HepG2 (cell line): Measurements from ENCODE around the gene AIDA. TPM values are rescaled to one million over a fixed set of nuclear protein-coding genes. Genes with fewer than 3 reads are reported as not detected.
A peak's percentile ranks its signal among the peaks of the same experiment; 100 is the strongest.

Source experiments
- ATF6 ChIP-seq: sonication (generic); formaldehyde crosslinking; conservative IDR thresholded peaks from 2 replicates; pipeline ENCODE4 v1.4.0; 2020; ENCODE audit warnings: missing genetic modification reagents
- DPF2 ChIP-seq: sonication (generic); formaldehyde crosslinking; IDR thresholded peaks from 2 replicates; pipeline ENCODE4 v1.4.0; 2020; ENCODE audit warnings: mild to moderate bottlenecking, low read depth, missing genetic modification reagents, borderline replicate concordance
- GMEB2 ChIP-seq: IDR thresholded peaks from 2 replicates; pipeline ENCODE4 v1.6.1; 2016; ENCODE audit warnings: missing biosample characterization, missing genetic modification reagents, low read depth
- KLF16 ChIP-seq, 2 experiments: sonication (generic) in 1 of 2; formaldehyde crosslinking in 1 of 2; IDR thresholded peaks; 2 replicates each; pipeline versions ENCODE4 v1.6.1 to v1.8.0; 2016 to 2023; ENCODE audit warnings: missing genetic modification reagents in 2 of 2, missing compliant biosample characterization in 1 of 2
- MIER2 ChIP-seq: IDR thresholded peaks from 2 replicates; pipeline ENCODE4 v1.6.1; 2016; ENCODE audit warnings: missing biosample characterization, missing genetic modification reagents
- SP2 ChIP-seq: sonication (generic); formaldehyde crosslinking; IDR thresholded peaks from 2 replicates; pipeline ENCODE4 v1.5.1; 2020; ENCODE audit warnings: mild to moderate bottlenecking, missing genetic modification reagents
- SSRP1 ChIP-seq: IDR thresholded peaks from 2 replicates; pipeline ENCODE4 v1.6.1; 2016; ENCODE audit warnings: control low read depth
- ZBTB14 ChIP-seq: sonication (generic); formaldehyde crosslinking; IDR thresholded peaks from 2 replicates; pipeline ENCODE4 v1.4.0; 2020; ENCODE audit warnings: missing genetic modification reagents
- ZNF253 ChIP-seq: sonication (generic); formaldehyde crosslinking; IDR thresholded peaks from 2 replicates; pipeline ENCODE4 v1.8.0; 2022; ENCODE audit warnings: mild to moderate bottlenecking, missing genetic modification reagents, borderline replicate concordance
- ZNF629 ChIP-seq: sonication (generic); formaldehyde crosslinking; conservative IDR thresholded peaks from 2 replicates; pipeline ENCODE4 v1.5.0; 2020; ENCODE audit warnings: missing genetic modification reagents
- ZNF703 ChIP-seq: sonication (generic); formaldehyde crosslinking; IDR thresholded peaks from 2 replicates; pipeline ENCODE4 v1.5.1; 2020; ENCODE audit warnings: missing genetic modification reagents, mild to moderate bottlenecking, moderate library complexity, borderline replicate concordance
- ZSCAN12 ChIP-seq: sonication (generic); formaldehyde crosslinking; IDR thresholded peaks from 2 replicates; pipeline ENCODE4 v1.9.0; 2021; ENCODE audit warnings: mild to moderate bottlenecking, missing genetic modification reagents
- ZSCAN25 ChIP-seq: sonication (generic); formaldehyde crosslinking; IDR thresholded peaks from 2 replicates; pipeline ENCODE4 v1.8.0; 2022; ENCODE audit warnings: mild to moderate bottlenecking, missing genetic modification reagents
- polyA plus RNA-seq, 8 experiments: library from polyadenylated mRNA; depleted of rRNA in 3 of 8; stranded (reverse) in 7 of 8; unstranded in 1 of 8; fragments of >200 nt; fragmentation: Illumina TruSeq in 4 of 8; extraction: Trizol in 4 of 8; gene quantifications; 2 replicates each; pipeline versions ENCODE4 v1.2.1 to v1.2.3, GENCODE V29; 2011 to 2016; ENCODE audit warnings: low read depth in 4 of 8, missing spikeins in 1 of 8, mixed read lengths in 1 of 8; ENCODE audit not compliant: insufficient read depth in 1 of 8
- total RNA-seq, 5 experiments: library from RNA; depleted of rRNA; stranded (reverse); fragments of >200 nt; fragmentation: Illumina TruSeq; extraction: Trizol; gene quantifications; 2 replicates each; pipeline ENCODE4 v1.2.3, GENCODE V29; 2016; ENCODE audit warnings: low read depth in 1 of 5
- TF ChIP-seq, protein P1 (sequence below): sonication (generic); formaldehyde crosslinking; IDR thresholded peaks from 2 replicates; pipeline ENCODE4 v1.4.0; 2020; ENCODE audit warnings: missing genetic modification reagents
- TF ChIP-seq, protein P2 (sequence below): sonication (generic); formaldehyde crosslinking; IDR thresholded peaks from 2 replicates; pipeline ENCODE4 v1.5.1; 2020; ENCODE audit warnings: mild to moderate bottlenecking, missing genetic modification reagents, moderate library complexity

AIDA gene
- total and polyA plus RNA-seq, 2 of the 13 experiments (the other 11 are each of a cell fraction or from before 2014, with no cell fraction given), result 17.5 to 35.4 TPM

DNA sequence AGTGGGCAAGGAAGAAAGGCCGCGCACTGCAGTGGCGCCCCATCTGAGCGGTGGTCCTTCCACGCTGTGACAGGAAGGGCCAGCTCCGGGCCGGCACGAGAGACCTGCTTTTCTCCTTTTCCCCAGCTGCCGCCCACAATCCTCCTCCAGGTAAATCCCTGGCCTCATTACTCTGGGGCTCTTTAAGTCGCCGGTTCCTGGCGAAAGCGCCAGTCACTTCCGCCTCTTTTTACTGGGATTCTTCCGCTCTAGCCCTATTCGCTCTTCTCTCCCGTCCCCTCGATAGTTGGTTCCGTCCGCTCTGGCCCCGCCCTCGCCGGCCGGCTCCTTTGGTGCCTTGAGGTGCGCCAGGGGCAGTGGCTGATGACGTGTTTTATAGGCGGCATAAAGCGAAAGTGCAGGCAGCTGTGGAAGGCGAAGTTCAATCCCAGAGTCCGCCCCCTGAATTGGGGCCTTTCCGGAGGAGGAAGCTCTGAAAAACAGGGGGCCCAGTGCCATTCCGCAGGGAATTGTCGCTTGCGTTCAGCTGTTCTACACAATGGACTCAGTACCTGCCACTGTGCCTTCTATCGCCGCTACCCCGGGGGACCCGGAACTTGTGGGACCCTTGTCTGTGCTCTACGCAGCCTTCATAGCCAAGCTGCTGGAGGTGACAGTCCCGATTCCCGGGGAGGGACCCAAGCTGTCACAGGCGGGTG is 68.2 kb downstream of the AIDA start (continued):
- TF ChIP-seq SSRP1, result no peak
- no peak for TF ChIP-seq ZNF253 (CRISPR knock-in tag)
- TF ChIP-seq DPF2 (CRISPR knock-in tag), result no peak
- TF ChIP-seq, protein P1, sequence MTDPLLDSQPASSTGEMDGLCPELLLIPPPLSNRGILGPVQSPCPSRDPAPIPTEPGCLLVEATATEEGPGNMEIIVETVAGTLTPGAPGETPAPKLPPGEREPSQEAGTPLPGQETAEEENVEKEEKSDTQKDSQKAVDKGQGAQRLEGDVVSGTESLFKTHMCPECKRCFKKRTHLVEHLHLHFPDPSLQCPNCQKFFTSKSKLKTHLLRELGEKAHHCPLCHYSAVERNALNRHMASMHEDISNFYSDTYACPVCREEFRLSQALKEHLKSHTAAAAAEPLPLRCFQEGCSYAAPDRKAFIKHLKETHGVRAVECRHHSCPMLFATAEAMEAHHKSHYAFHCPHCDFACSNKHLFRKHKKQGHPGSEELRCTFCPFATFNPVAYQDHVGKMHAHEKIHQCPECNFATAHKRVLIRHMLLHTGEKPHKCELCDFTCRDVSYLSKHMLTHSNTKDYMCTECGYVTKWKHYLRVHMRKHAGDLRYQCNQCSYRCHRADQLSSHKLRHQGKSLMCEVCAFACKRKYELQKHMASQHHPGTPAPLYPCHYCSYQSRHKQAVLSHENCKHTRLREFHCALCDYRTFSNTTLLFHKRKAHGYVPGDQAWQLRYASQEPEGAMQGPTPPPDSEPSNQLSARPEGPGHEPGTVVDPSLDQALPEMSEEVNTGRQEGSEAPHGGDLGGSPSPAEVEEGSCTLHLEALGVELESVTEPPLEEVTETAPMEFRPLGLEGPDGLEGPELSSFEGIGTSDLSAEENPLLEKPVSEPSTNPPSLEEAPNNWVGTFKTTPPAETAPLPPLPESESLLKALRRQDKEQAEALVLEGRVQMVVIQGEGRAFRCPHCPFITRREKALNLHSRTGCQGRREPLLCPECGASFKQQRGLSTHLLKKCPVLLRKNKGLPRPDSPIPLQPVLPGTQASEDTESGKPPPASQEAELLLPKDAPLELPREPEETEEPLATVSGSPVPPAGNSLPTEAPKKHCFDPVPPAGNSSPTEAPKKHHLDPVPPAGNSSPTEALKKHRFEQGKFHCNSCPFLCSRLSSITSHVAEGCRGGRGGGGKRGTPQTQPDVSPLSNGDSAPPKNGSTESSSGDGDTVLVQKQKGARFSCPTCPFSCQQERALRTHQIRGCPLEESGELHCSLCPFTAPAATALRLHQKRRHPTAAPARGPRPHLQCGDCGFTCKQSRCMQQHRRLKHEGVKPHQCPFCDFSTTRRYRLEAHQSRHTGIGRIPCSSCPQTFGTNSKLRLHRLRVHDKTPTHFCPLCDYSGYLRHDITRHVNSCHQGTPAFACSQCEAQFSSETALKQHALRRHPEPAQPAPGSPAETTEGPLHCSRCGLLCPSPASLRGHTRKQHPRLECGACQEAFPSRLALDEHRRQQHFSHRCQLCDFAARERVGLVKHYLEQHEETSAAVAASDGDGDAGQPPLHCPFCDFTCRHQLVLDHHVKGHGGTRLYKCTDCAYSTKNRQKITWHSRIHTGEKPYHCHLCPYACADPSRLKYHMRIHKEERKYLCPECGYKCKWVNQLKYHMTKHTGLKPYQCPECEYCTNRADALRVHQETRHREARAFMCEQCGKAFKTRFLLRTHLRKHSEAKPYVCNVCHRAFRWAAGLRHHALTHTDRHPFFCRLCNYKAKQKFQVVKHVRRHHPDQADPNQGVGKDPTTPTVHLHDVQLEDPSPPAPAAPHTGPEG (CRISPR knock-in tag), result peak; percentile 11; the same call in 1 of the 2 replicates
- no peak for TF ChIP-seq ZNF703 (CRISPR knock-in tag)
- TF ChIP-seq SP2, result peak; percentile 76
- no peak for TF ChIP-seq ZBTB14 (CRISPR knock-in tag)
- peak; percentile 63; the same call in 1 of the 2 replicates for TF ChIP-seq MIER2 (CRISPR knock-in tag)
- TF ChIP-seq, protein P2, sequence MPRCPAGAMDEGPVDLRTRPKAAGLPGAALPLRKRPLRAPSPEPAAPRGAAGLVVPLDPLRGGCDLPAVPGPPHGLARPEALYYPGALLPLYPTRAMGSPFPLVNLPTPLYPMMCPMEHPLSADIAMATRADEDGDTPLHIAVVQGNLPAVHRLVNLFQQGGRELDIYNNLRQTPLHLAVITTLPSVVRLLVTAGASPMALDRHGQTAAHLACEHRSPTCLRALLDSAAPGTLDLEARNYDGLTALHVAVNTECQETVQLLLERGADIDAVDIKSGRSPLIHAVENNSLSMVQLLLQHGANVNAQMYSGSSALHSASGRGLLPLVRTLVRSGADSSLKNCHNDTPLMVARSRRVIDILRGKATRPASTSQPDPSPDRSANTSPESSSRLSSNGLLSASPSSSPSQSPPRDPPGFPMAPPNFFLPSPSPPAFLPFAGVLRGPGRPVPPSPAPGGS (CRISPR knock-in tag), result peak; percentile 62; the same call in 1 of the 2 replicates
- TF ChIP-seq GMEB2 (CRISPR knock-in tag), result no peak
- TF ChIP-seq ZNF629 (CRISPR knock-in tag), result no peak
- TF ChIP-seq ATF6 (CRISPR knock-in tag), result no peak
- peak in 1 of 2 experiments; percentile 90; a peak in 2 of 4 replicates for TF ChIP-seq KLF16 (CRISPR knock-in tag; IDR thresholded peaks at IDR 0.05)
- no peak for TF ChIP-seq ZSCAN25 (CRISPR knock-in tag)
- 0 out of 2 replicates have a peak, but pooled peaks have one; percentile 52 for TF ChIP-seq ZSCAN12
